ENCODE measurements around the gene LAYN.

LAYN gene

DNA sequence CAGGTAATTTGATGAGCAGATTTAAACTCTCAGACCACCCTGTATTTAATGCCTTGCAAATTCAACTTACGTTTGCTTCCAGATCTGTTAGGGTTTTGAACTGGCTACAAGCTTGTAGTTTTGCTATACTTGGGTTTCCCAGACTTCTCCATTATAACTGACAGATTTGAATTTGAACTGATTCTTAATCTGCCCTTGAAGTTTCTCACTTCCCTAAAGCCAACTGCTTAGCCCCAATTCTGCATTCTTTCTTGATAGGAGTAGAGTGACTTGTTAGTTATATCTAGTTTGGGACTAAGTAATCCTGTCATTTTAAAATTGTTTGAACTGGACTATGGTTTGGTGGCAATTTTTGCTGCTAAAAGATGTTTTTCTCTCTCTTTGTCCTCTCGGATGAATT, 9.7 kb downstream of the LAYN start:
- no peak for DNase-seq (ENCODE audit: low spot score)

DNA sequence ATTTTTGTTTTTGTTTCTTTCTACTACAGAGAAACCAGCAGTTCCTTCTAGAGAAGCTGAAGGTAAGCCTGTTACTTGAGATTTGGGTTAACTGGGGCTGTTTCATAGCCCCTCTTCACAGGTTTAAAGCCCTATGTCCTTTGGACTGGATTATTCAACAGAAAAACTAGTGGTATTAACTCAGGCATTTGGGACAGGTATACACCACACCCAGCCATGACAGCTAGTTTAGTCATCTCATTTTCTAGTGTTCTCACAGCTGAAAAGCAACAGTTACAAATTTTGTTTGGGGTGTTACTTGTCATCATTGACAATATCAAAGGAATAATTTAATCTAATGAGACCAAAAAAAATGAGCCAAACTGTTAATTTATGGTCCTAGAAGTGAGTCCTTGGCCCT, 14.0 kb downstream of the LAYN start:
- DNase-seq (ENCODE audit: low spot score): no peak
- TF ChIP-seq, protein P1, sequence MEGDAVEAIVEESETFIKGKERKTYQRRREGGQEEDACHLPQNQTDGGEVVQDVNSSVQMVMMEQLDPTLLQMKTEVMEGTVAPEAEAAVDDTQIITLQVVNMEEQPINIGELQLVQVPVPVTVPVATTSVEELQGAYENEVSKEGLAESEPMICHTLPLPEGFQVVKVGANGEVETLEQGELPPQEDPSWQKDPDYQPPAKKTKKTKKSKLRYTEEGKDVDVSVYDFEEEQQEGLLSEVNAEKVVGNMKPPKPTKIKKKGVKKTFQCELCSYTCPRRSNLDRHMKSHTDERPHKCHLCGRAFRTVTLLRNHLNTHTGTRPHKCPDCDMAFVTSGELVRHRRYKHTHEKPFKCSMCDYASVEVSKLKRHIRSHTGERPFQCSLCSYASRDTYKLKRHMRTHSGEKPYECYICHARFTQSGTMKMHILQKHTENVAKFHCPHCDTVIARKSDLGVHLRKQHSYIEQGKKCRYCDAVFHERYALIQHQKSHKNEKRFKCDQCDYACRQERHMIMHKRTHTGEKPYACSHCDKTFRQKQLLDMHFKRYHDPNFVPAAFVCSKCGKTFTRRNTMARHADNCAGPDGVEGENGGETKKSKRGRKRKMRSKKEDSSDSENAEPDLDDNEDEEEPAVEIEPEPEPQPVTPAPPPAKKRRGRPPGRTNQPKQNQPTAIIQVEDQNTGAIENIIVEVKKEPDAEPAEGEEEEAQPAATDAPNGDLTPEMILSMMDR (IDR thresholded peaks at IDR 0.05; ENCODE audit: extremely low read depth, missing control alignments): no peak

More for the DNA sequence above, 9.7 kb downstream of the LAYN start:
- TF ChIP-seq, protein P1 (IDR thresholded peaks at IDR 0.05; ENCODE audit: extremely low read depth, missing control alignments): no peak

DNA sequence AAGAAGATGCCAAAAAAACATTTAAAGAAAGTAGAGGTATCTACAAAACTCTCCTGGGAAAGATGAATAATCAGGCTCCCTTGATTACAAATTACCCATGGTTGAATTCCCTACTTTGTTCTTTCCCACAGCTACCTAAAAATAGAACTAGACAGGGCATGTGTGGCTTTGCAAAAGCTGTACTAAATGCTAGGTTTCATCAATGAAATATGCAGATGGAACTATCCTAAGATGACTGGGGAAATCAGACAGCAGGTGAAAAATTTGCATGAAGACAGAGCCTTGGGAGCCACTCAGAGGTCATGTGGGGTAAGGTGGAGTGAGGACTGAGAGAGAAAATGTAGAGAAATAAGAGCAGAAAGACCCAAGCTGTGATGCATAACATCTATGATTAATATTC, 14.7 kb downstream of the LAYN start:
- TF ChIP-seq, protein P1 (IDR thresholded peaks at IDR 0.05; ENCODE audit: extremely low read depth, missing control alignments): no peak
- no peak for DNase-seq (ENCODE audit: low spot score)

DNA sequence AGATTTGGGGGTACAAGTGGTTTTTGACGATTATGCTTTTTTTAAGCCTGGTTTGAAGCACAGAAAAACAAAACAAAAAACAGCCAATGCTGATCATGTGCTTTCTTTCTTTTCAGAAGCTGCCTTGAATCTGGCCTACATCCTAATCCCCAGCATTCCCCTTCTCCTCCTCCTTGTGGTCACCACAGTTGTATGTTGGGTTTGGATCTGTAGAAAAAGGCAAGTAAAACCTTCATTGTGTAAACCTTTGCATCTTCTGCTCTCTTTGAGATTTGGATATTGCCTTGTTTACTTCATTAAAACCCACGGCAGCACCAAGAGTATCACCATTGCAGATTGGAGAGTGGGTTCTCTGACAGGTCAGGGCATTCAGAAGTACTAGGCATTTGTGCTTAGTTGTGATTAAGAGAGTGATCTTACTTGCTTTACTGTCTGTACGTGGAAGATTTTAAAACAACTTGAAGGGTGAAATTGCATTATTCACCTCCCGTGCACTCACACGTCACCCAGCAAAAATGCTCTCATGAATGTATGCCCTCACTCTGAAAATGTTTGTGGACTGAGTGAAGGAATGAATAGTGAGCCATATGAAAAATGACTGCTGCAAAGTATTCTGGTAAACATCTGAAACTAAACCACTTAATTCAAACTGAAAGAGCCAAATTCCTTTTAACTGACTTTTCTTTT, 17.0 kb downstream of the LAYN start:
- DNase-seq (ENCODE audit: low spot score): no peak
- TF ChIP-seq, protein P1 (IDR thresholded peaks at IDR 0.05; ENCODE audit: extremely low read depth, missing control alignments): no peak

DNA sequence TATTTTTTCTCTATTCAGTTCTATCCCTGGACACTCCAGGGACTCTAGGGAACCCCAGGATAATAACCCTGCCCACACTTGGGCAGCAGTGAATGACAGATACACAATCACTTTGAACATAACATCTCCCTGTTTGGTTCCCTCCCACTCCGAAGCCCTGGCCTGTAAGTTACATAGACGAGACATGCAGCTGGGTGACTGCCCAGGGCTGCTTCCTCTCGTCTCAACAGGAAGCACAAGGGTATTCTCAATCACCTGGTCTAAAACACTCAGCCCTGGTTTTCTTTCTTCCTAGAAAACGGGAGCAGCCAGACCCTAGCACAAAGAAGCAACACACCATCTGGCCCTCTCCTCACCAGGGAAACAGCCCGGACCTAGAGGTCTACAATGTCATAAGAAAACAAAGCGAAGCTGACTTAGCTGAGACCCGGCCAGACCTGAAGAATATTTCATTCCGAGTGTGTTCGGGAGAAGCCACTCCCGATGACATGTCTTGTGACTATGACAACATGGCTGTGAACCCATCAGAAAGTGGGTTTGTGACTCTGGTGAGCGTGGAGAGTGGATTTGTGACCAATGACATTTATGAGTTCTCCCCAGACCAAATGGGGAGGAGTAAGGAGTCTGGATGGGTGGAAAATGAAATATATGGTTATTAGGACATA, 19.4 kb downstream of the LAYN start:
- TF ChIP-seq, protein P1 (IDR thresholded peaks at IDR 0.05; ENCODE audit: extremely low read depth, missing control alignments): no peak
- DNase-seq (ENCODE audit: low spot score): no peak

DNA sequence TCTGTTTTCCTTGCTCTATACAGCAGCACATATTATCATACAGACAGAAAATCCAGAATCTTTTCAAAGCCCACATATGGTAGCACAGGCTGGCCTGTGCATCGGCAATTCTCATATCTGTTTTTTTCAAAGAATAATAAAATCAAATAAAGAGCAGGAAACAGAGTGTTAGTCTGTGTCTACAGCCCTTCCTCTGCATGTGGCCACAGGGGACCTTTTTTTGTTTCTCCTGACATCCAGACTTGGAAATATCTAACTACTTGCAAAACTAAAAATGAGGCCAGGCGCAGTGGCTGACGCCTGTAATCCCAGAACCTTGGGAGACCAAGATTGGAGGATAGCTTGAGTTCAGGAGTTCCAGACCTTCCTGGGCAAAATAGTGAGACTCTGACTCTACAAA, 20.3 kb downstream of the LAYN start:
- TF ChIP-seq, protein P1 (IDR thresholded peaks at IDR 0.05; ENCODE audit: extremely low read depth, missing control alignments): no peak
- no peak for DNase-seq (ENCODE audit: low spot score)

DNA sequence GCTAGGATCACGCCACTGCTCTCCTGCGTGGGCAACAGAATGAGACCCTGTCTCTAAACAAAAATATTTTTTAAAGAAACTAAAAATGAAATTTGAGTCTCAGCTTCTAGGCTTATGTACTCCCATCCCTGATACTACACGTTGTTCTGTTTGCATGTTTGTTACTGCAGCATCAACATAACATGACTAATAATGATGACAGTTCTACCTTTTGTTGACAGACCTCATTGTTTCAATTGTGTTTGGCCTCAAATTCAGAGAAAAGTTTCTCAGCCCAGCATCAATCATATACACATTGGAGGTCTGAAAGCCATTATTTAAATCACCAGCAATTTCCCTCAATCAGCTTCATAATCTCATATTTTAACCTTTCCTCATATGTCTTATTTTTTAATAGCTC, 20.8 kb downstream of the LAYN start:
- DNase-seq (ENCODE audit: low spot score): no peak

More for the DNA sequence above, 20.8 kb downstream of the LAYN start:
- TF ChIP-seq, protein P1 (IDR thresholded peaks at IDR 0.05; ENCODE audit: extremely low read depth, missing control alignments): no peak

All from GM20000 (cell line).